SKM-1 treated with dmso at 0.1 percent for 144 hours (cell line): ENCODE results near the gene THG1L.

Source experiments
- DNase-seq: peaks from one replicate; lab custom pipeline; 2025; ENCODE audit not compliant: unreplicated experiment; lab: John Stamatoyannopoulos, UW

THG1L gene

GRCh38 chr5:157750320-157750719 lies 19.1 kb downstream of the THG1L start:
- no peak for DNase-seq

- no peak for DNase-seq
These were observed 24.9 kb downstream of the THG1L start for GRCh38 chr5:157756122-157756521.

GRCh38 chr5:157758706-157759105 lies 27.5 kb downstream of the THG1L start:
- DNase-seq = no peak

GRCh38 chr5:157761690-157762621 lies 30.7 kb downstream of the THG1L start:
- DNase-seq = peak; percentile 61

- no peak for DNase-seq
These were observed 33.3 kb downstream of the THG1L start for GRCh38 chr5:157764531-157764930.

- DNase-seq = no peak
These were observed 35.2 kb downstream of the THG1L start for GRCh38 chr5:157766442-157766841.

GRCh38 chr5:157766902-157767301 lies 35.7 kb downstream of the THG1L start:
- DNase-seq = no peak

GRCh38 chr5:157767689-157768088 lies 36.5 kb downstream of the THG1L start:
- no peak for DNase-seq

- DNase-seq = no peak
These were observed 39.4 kb downstream of the THG1L start for GRCh38 chr5:157770665-157771064.

GRCh38 chr5:157772127-157772526 lies 40.9 kb downstream of the THG1L start:
- no peak for DNase-seq

GRCh38 chr5:157778121-157778805 lies 47.0 kb downstream of the THG1L start:
- DNase-seq = no peak

- no peak for DNase-seq
These were observed 48.0 kb downstream of the THG1L start for GRCh38 chr5:157779221-157779620.

- DNase-seq = no peak
These were observed 54.6 kb downstream of the THG1L start for GRCh38 chr5:157785801-157786200.
